Sciatic nerve (tissue), 2 donors: Measurements from ENCODE around the gene CCDC13. TPM values are rescaled to one million over a fixed set of nuclear protein-coding genes. Genes with fewer than 3 reads are reported as not detected.

Experiments used
- ATAC-seq: fragments of 200-7000 bp; cut with Tn5 transposase; one replicate; pipeline ENCODE4 v1.9.1; 2020; ENCODE audit warnings: mild to moderate bottlenecking, moderate library complexity
- DNase-seq: peaks from one replicate; pipeline ENCODE4 v3.0.0-alpha.2; 2020; ENCODE audit warnings: low spot score
- intact Hi-C: fragments of 100-400 bp; cut with DNase I; formaldehyde crosslinking; loops from one replicate; pipeline ENCODE4 v1.14.2; 2022
- total RNA-seq: library from RNA; stranded (reverse); fragmentation: NEBNext Ultra II Directional; extraction: Animal tissue kit (Norgen Biotek cat#: 25700); gene quantifications from one replicate; pipeline ENCODE4 v1.2.1, GENCODE V29; 2021
- donor health status: DM: no; HTN: no; CAD: no.
- donor health status: DM: no; HTN: no; CAD: no.

Gene CCDC13
- total RNA-seq, 1 donor from 2014 or later: 3.1 TPM

GRCh38 chr3:42741796-42742195, 31.3 kb downstream of the CCDC13 start:
- ATAC-seq (no peak), DNase-seq (no peak)
- intact Hi-C loops: loop anchor here (10.0 kb wide), 1 partner anchor 137 kb away; the partner anchor contains the start of gene NKTR

- ATAC-seq: peak; percentile 60
- no peak for DNase-seq
- intact Hi-C loops: loop anchor here (10.0 kb wide), 1 partner anchor 135 kb away; the partner anchor contains the start of gene NKTR
Measured at GRCh38 chr3:42739401-42740158, 33.5 kb downstream of the CCDC13 start.

- ATAC-seq (no peak), DNase-seq (no peak)
- intact Hi-C loops: no loop called here
Measured at GRCh38 chr3:42736531-42736930, 36.5 kb downstream of the CCDC13 start.

- intact Hi-C loops: no loop called here
- DNase-seq (no peak), ATAC-seq (no peak)
Measured at GRCh38 chr3:42736081-42736480, 37.0 kb downstream of the CCDC13 start.

GRCh38 chr3:42735615-42736014, 37.4 kb downstream of the CCDC13 start:
- no peak for DNase-seq
- intact Hi-C loops: no loop called here
- ATAC-seq: no peak

- ATAC-seq (no peak), DNase-seq (no peak)
- intact Hi-C loops: no loop called here
Measured at GRCh38 chr3:42735019-42735418, 38.0 kb downstream of the CCDC13 start.

- intact Hi-C loops: no loop called here
- DNase-seq (no peak), ATAC-seq (no peak)
Measured at GRCh38 chr3:42734263-42734860, 38.7 kb downstream of the CCDC13 start.

GRCh38 chr3:42733501-42734262, 39.4 kb downstream of the CCDC13 start:
- DNase-seq (no peak), ATAC-seq (no peak)
- intact Hi-C loops: no loop called here

- intact Hi-C loops: no loop called here
- ATAC-seq (peak; percentile 29), DNase-seq (no peak)
Measured at GRCh38 chr3:42732829-42733459, 40.1 kb downstream of the CCDC13 start.

- ATAC-seq (peak; percentile 78), DNase-seq (no peak)
- intact Hi-C loops: no loop called here
Measured at GRCh38 chr3:42732196-42732828, 40.7 kb downstream of the CCDC13 start.

- ATAC-seq: peak; percentile 25
- no peak for DNase-seq
- intact Hi-C loops: no loop called here
Measured at GRCh38 chr3:42731476-42732195, 41.4 kb downstream of the CCDC13 start.

GRCh38 chr3:42730706-42731420, 42.2 kb downstream of the CCDC13 start:
- ATAC-seq (no peak), DNase-seq (no peak)
- intact Hi-C loops: no loop called here

GRCh38 chr3:42730294-42730693, 42.8 kb downstream of the CCDC13 start:
- no peak for DNase-seq
- no peak for ATAC-seq
- intact Hi-C loops: no loop called here

- DNase-seq (no peak), ATAC-seq (peak; percentile 61)
- intact Hi-C loops: no loop called here
Measured at GRCh38 chr3:42729404-42730145, 43.5 kb downstream of the CCDC13 start.

GRCh38 chr3:42728668-42729364, 44.2 kb downstream of the CCDC13 start:
- no peak for ATAC-seq
- intact Hi-C loops: no loop called here
- DNase-seq: no peak

- DNase-seq (no peak), ATAC-seq (peak; percentile 41)
- intact Hi-C loops: no loop called here
Measured at GRCh38 chr3:42728056-42728455, 45.0 kb downstream of the CCDC13 start.

GRCh38 chr3:42725454-42725853, 47.6 kb downstream of the CCDC13 start:
- intact Hi-C loops: no loop called here
- DNase-seq (no peak), ATAC-seq (no peak)
